RWPE2 (cell line): ENCODE measurements around the gene CHRM4.

Source experiments
- ATAC-seq: fragments of 200-7000 bp; cut with Tn5 transposase; 3 replicates; pipeline ENCODE4 v1.9.1; 2021; ENCODE audit warnings: low read depth
- DNase-seq: peaks from one replicate; pipeline ENCODE4 v3.0.0-alpha.2; 2020; ENCODE audit warnings: low spot score
- H3K27ac ChIP-seq: fragments of 450-650 bp; 2 replicates; pipeline ENCODE4 v1.5.1; 2017; ENCODE audit warnings: mild to moderate bottlenecking; ENCODE audit not compliant: poor library complexity, severe bottlenecking
- H3K27me3 ChIP-seq: fragments of 250-450 bp; sonication (Bioruptor Pico); 2 replicates; pipeline ENCODE4 v1.5.1; 2021; ENCODE audit warnings: mild to moderate bottlenecking, moderate library complexity; ENCODE audit not compliant: insufficient read depth, poor library complexity, severe bottlenecking
- H3K36me3 ChIP-seq: fragments of 250-450 bp; sonication (Bioruptor Pico); 2 replicates; pipeline ENCODE4 v1.5.1; 2020; ENCODE audit warnings: low read depth, mild to moderate bottlenecking, moderate library complexity
- H3K4me1 ChIP-seq: fragments of 250-450 bp; sonication (Bioruptor Pico); 2 replicates; pipeline ENCODE4 v1.5.1; 2021; ENCODE audit warnings: mild to moderate bottlenecking, moderate library complexity; ENCODE audit not compliant: insufficient read depth, poor library complexity, severe bottlenecking
- H3K4me3 ChIP-seq: fragments of 250-450 bp; sonication (Bioruptor Pico); 2 replicates; pipeline ENCODE4 v1.5.1; 2021; ENCODE audit warnings: mild to moderate bottlenecking, moderate library complexity; ENCODE audit not compliant: severe bottlenecking
- H3K9me3 ChIP-seq: fragments of 250-450 bp; sonication (Bioruptor Pico); 2 replicates; pipeline ENCODE4 v1.5.1; 2021; ENCODE audit warnings: mild to moderate bottlenecking, moderate library complexity; ENCODE audit not compliant: severe bottlenecking
- CTCF ChIP-seq: fragments of 450-650 bp; IDR thresholded peaks from one replicate; pipeline ENCODE4 v1.5.1; 2017; ENCODE audit warnings: mild to moderate bottlenecking, moderate library complexity; ENCODE audit not compliant: poor library complexity, severe bottlenecking

CHRM4 gene

GRCh38 chr11:46346886-46347636 is 44.5 kb downstream of the CHRM4 start, which contains the start of gene DGKZ:
TSS of gene DGKZ (plus strand) at chr11:46347463. CDS start at chr11:46347660, 197 bp downstream.
- peak within 1 kb of the TSS; percentile 53 for H3K27ac ChIP-seq
- peaks cover 5% of the 10 kb centered on the region for H3K4me1 ChIP-seq
- peak; percentile 63 for ATAC-seq

GRCh38 chr11:46345881-46346484 is 45.6 kb downstream of the CHRM4 start:
- Histone ChIP-seq H3K4me3 (peak overlapping the region; percentile 27), H3K27me3 (no peaks in the 10 kb centered on the region), H3K27ac (peak overlapping the region; percentile 53), H3K36me3 (no peaks in the 10 kb centered on the region), H3K9me3 (no peaks in the 10 kb centered on the region), H3K4me1 (peaks cover 5% of the 10 kb centered on the region)
- TF ChIP-seq CTCF: no peak
- DNase-seq (no peak), ATAC-seq (no peak)

More at GRCh38 chr11:46346886-46347636, 44.5 kb downstream of the CHRM4 start, which contains the start of gene DGKZ:
- H3K27me3 ChIP-seq: no peaks in the 10 kb centered on the region
- H3K9me3 ChIP-seq: no peaks in the 10 kb centered on the region
- H3K4me3 ChIP-seq: peak within 1 kb of the TSS; percentile 97
- no peaks in the 10 kb centered on the region for H3K36me3 ChIP-seq
- DNase-seq: no peak
- peak; percentile 99 for TF ChIP-seq CTCF

DNA sequence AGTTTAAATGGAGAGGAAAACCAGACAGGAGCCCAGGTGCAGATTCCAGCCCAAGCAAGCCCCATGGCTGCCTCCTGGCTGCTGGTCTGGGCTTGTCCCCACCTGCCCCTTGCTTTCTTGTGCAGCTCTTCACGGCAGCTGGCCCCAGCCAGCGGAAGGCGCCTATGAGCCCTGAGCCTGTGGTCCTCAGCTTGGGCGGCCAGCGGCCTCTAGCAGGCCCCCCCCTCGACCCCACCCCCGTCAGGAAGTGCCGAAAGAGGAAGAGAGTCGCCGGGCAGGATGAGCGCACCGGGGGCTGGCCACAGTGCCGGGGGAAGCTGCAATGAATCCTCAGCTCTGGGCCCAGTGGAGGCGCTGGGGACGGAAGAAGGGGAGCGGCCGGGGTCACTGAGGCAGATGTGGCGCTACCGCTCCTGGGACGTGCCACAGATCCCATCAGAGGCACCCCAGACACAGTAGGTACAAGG is 46.4 kb downstream of the CHRM4 start:
- H3K4me3 ChIP-seq: peak overlapping the region; percentile 27
- no peaks in the 10 kb centered on the region for H3K27me3 ChIP-seq
- H3K36me3 ChIP-seq: no peaks in the 10 kb centered on the region
- H3K27ac ChIP-seq: peak overlapping the region; percentile 53
- no peaks in the 10 kb centered on the region for H3K9me3 ChIP-seq
- TF ChIP-seq CTCF: peak; percentile 16
- ATAC-seq: peak; percentile 53
- peaks cover 5% of the 10 kb centered on the region for H3K4me1 ChIP-seq
- DNase-seq: no peak

DNA sequence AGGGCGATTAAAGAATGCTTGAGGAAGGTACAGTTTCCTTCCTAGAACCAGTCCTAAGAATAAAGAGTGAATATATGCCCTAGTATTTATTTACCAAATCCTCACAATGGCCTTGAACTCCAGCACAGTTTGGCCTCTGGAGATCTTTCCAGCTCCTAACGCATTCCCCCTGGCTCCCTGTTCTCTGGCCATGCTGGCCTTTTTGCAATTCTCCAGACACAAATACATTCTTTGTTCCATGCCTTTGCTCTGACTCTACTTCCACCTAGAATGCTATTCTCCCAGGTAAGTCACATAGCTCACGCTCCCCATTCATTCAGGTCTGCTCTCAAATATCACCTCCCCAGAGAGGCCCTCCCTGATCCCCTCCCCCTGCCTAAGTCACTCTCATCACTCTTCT is 48.1 kb downstream of the CHRM4 start:
- no peaks in the 10 kb centered on the region for H3K9me3 ChIP-seq
- no peak for TF ChIP-seq CTCF
- no peaks in the 10 kb centered on the region for H3K36me3 ChIP-seq
- H3K4me3 ChIP-seq: no peak overlapping the region
- ATAC-seq: no peak
- DNase-seq: no peak
- H3K27me3 ChIP-seq: no peaks in the 10 kb centered on the region
- H3K4me1 ChIP-seq: peaks cover 5% of the 10 kb centered on the region
- peak overlapping the region; percentile 16 for H3K27ac ChIP-seq
